ENCODE data around the gene NEURL2.
"Not testable (repeated sequence)": the region's sequence is repeated elsewhere in the genome, so short reads cannot be mapped to it uniquely, and the experiment has no call there.

The NEURL2 gene

DNA sequence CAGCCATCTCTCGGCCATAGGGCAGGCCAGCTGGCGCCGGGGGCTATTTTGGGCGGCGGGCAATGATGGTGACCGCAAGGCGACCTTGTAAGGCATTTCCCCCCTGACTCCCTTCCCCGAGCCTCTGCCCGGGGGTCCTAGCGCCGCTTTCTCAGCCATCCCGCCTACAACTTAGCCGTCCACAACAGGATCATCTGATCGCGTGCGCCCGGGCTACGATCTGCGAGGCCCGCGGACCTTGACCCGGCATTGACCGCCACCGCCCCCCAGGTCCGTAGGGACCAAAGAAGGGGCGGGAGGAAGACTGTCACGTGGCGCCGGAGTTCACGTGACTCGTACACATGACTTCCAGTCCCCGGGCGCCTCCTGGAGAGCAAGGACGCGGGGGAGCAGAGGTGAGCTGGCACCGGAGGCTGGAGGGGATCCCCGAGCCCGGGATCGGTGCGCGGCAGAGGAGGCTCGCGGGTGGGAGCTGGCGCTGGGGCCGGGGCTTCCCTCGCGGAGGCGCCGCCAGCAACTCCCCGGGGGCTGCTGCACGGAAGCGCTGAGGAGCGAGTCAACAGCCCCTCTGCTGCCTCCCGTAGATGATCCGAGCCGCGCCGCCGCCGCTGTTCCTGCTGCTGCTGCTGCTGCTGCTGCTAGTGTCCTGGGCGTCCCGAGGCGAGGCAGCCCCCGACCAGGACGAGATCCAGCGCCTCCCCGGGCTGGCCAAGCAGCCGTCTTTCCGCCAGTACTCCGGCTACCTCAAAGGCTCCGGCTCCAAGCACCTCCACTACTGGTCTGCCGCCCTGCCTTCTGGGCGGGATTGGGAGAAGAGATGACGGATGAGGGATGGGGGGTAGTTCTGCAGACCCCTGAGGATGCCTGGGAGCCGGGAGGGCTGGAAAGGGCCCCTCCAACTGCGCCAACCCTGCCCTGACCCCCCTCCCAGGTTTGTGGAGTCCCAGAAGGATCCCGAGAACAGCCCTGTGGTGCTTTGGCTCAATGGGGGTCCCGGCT is at the start of gene NEURL2, which contains the start of gene CTSA:
Gene NEURL2, minus strand, starts transcription at position 224 of the 999 bp plus-strand sequence. Its CDS starts 217 bp downstream, at position 7.
Gene CTSA, plus strand, starts transcription at position 351 of the 999 bp plus-strand sequence. Its CDS starts 234 bp downstream, at position 585.
- DNase-seq = peak; percentile 95

- DNase-seq = no peak
Measured at GRCh38 chr20:45940469-45940868, 49.5 kb upstream of the NEURL2 start.

DNA sequence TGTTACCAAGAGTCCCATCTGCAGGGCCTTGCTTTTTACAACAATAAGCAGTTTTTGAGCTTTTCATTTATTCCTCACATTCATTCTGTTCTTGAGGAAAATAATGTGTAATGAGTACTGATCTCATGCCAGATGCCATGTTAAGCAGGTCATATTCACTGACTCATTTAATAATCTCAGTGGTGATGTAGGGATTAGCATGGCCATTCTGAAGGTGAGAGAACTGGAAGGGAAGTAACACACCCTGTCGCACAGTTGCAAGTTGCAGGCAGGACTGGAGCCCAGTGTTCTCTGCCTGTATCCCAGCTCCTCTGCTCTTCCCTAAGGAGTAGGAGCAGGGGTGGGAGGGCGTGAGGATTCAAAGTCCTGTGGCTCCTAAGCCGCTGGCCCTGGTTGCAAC is 49.0 kb upstream of the NEURL2 start:
- DNase-seq = no peak

DNA sequence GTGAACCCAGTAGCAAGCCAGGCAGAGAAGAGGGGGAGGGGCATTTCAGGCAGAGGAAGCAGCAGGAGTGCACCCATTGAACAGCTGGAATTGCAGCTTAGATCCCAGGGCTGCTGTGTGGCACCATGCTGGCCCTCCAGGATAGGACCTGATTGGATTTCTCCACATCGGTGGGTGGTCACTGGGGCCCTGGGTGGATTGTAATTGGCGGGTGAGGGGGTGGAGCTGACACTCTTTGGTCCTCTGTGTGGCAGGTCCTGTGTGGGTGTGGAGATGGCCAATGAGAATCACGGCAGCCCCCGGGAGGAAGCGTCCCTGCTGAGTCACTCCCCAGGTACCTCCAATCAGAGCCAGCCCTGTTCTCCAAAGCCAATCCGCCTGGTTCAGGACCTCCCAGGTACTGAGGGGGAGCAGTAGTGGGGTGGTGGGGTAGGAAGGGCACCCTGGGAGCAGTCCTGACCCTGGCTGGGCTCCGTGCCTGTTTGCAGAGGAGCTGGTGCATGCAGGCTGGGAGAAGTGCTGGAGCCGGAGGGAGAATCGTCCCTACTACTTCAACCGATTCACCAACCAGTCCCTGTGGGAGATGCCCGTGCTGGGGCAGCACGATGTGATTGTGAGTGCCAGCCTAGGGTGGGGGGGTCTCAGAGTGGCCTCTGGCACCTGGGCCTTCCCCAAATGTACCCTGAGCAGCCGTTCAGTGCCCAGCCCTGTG is 47.9 kb upstream of the NEURL2 start:
- DNase-seq = no peak

DNA sequence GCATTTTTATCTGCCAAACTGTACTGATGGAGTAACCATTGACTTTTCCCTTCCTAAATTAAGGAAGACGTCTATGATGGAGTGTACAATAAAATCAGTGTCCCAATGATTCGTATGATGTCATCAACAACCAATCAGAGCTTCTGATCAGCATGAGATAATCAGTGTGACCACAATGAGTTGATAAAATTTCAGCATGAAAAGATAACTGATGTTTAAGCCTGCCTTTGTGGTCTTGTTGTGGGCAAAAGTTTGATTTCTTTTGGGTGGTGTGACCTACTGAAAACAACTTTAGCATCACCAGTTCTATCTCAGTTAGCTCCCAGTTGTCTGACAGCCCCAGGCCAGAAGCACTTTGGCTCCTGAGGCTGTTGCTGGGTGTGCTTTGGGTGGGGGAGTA is 46.8 kb upstream of the NEURL2 start:
- no peak for DNase-seq

DNA sequence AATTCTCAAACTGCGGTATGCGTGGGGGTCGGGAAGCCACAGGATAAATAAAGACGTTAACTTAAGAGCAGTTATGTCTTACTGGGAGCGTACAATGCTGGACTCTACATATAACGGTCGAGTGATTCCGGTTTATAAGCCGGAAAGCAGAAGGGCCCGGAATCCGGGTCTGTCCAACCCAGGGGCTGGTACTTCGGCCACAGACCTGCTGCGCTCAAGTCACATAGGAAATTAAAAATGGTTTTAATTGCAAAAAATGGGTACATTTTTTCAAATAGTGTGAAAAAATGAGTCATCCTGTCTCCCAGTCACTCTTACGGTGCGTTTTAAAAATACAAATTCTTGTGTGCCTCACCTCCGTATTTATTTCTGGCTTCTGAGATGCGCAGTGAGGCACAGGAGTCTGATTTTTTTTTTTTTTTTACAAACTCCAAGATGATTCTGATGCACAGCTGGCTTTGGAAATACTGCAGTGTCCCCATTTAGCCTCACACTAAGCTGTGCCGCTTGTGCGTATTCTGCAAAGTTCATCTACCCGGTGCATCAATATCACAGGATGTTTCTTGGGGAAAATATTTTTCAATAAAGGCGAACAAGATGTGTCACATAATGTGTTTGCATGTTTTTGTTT is 44.5 kb upstream of the NEURL2 start:
- DNase-seq = no peak

GRCh38 chr20:45934586-45935415 is 43.8 kb upstream of the NEURL2 start, which contains the start of gene PCIF1:
Gene PCIF1 (plus strand): TSS chr20:45934683. CDS start chr20:45939000, 4,317 bp downstream.
- DNase-seq = peak; percentile 99

DNA sequence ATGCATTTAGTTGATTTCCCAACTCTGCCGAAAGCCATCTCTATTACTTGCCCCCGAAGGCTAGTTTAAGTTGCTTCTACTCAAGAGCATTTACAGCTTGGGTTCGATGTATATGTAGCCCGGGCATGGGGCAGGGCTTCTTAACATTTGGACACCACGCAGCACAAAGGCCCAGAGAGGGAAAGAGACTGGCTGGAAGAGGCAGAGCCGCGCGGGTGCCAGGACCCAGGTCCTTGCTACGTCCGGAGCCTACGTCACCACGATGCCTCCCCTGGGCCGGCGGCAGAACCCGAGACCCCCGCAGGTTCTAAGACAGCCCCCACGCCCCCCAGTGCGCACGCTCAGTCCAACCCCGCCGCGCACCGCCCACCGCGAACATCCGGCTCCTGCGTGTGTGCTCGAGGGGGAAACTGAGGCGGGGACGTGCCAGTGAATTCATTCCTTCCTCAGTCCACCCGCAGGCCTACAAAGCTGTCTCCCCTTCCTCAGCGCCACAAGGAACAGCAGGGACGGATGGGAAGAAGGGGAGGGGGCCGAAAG is 43.1 kb upstream of the NEURL2 start:
- no peak for DNase-seq

DNA sequence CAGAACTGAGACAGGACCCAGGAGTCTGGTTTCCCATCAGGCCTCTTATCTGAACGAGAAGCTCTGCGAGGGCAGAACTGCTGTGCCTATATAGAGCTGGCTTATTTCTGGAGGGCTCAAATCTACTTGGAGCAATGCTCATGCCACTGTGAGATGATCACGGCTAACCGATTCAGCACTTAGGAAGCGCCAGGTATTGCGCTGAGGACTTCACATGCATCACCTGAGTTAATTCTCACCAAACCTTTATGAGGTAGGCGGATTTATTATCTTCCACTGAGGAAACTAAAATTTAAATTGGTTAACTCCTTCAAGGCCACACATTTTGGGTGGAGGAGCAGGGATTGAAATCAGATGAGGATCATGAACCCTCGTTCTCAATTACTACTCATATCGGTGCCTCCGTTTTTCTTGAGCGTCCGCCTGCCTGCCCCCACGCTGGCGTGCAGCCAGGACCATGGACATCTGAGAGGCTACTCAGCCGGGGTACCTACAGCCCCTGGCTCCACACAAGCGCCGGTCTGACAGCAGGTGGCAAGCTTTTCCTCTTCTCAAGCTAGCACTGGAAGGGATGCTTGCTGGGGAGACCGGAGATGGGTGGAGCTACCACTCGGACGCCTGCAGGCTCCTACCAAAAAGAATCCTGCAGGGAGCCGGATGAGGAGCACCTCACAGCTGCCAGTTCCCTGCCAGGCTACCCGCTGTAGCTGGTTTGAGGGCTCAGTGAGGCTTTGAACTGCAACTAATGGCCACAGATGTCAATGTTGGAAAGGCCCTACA is 42.4 kb upstream of the NEURL2 start:
- DNase-seq = peak; percentile 85

- not testable (repeated sequence) for DNase-seq
Measured at GRCh38 chr20:45931680-45932079, 40.7 kb upstream of the NEURL2 start.

DNA sequence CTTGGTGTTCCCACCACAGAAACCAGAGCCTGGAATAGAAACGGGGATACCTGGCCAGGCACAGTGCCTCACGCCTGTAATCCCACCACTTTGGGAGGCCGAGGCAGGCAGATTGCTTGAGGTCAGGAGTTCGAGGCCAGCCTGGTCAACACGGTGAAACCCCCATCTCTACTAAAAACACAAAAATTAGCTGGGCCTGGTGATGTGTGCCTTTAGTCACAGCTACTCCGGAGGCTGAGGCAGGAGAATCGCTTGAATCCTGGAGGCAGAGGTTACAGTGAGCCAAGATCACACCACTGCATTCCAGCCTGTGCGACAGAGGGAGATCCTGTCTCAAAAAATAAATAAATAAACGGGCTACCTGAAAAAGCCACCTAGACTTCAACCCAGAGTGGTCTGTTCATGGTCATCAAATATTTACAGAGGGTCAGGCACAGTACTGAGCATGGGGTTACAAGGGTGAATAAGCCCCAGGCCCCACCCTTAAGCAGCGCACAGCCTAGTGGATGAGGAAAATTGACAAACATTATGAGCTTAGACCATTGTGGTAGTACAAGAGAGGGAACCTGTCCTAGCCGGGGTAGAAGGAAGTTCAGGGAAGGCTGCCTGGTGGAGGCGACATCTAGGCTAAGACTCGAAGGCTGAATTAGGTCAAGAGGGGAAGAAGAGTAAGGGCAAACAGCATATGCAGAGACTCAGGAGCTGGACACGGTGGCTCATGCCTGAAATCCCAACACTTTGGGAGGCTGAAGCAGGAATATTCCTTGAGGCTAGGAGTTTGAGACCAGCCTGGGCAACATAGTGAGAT is 36.3 kb upstream of the NEURL2 start:
- DNase-seq = no peak

DNA sequence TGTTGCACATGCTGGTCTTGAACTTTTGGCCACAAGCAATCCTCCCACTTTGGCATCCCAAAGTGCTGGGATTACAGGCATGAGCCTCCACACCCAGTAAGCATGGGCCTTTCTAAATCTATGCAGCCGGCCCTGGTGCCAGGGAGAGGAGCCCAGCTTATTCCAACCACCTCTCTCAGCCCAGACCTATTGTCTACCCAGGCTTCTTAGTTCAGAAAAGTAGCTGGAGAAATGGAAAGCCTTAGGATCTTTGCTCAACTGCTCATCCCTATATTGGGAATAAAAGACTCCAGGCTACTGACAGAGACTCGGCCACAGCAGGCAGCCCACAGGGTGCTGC is 35.7 kb upstream of the NEURL2 start:
- no peak for DNase-seq

DNA sequence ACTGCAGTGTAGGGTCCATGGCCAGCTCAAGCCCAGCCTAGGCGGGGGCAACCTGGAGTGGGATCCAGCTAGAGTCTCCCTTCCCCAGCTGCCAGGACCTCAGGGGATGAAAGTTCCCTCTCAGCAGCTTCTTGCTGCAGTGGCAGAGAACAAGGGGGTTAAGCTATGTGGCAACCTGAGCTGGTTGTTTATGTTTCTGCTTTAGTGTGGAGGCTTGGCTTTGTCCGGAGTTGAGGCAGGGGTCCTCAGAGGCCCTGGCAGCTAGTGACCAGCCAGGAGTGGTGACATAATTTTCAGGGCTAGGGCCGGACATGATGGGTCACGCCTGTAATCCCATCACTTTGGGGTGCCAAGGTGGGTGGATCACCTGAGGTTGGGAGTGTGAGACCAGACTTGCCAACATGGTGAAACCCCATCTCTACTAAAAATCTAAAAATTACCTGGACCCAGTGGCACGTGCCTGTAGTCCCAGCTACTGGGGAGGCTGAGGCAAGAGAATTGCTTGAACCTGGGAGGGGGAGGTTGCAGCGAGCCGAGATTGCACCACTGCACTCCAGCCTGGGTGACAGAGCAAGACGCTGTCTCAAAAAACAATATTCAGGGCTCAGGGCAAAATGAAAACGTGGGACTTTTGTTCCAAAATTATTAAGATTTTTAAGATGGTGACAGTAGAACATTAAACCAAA is 35.0 kb upstream of the NEURL2 start:
- DNase-seq = no peak

GRCh38 chr20:45924391-45925261 is 33.6 kb upstream of the NEURL2 start:
- no peak for DNase-seq

DNA sequence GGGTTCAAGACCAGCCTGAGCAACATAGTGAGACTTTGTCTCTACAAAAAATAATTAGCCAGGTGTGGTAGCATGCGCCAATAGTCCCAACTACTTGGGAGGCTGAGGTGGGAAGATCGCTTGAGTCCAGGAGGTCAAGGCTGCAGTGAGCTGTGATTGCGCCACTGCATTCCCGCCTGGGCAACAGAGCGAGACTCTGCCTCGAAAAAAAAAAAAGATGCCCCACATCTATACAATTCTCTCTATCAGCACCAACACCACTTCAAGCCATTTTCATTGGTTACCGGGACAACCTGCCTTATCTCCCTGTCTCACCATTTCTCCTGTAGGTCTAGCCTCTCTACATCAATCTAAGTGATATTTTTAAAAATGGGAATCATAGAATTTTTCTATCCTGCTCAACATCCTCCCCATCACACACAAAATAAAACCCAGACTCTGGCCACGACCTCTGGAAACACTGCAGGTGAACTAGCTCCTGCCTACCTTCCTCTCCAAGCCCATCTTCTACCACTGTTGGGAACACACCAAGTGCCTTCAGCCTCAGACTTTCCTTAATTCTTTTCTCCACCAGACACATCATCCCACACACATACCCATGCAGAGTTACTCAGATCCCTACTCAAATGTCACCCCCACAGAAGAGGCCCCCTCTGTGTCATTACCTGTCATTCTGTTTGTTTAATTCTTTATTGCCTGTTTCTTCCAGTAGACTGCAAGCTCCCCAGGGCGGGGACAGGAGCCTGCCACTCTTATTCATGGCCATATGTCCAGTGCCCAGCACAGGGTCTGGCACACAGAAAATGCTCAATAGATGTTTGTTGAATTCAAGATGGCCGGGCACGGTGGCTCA is 30.6 kb upstream of the NEURL2 start:
- DNase-seq = no peak

GRCh38 chr20:45920462-45921336 is 29.7 kb upstream of the NEURL2 start:
- no peak for DNase-seq
